GM13977 (cell line): ENCODE results near the gene PGBD5.

ENCODE experiments used
- DNase-seq: peaks from one replicate; pipeline ENCODE4 v3.0.0; 2012; ENCODE audit warnings: low spot score
- in situ Hi-C: fragments of 300-500 bp; cut with MboI; formaldehyde crosslinking; loops from one replicate; pipeline ENCODE4 v1.12.0; 2022; ENCODE audit warnings: low sequenced_read_pairs, low pct_unique_long_range_greater_than_20kb, mixed read lengths, inconsistent platforms; ENCODE audit not compliant: unreplicated experiment
- TF ChIP-seq, protein P1 (sequence below): IDR thresholded peaks from 2 replicates; pipeline ENCODE4 v1.5.1; 2012; ENCODE audit warnings: mild to moderate bottlenecking, control low read depth; ENCODE audit not compliant: insufficient read depth; ENCODE audit errors: extremely low read depth, missing control alignments

The PGBD5 gene

DNA sequence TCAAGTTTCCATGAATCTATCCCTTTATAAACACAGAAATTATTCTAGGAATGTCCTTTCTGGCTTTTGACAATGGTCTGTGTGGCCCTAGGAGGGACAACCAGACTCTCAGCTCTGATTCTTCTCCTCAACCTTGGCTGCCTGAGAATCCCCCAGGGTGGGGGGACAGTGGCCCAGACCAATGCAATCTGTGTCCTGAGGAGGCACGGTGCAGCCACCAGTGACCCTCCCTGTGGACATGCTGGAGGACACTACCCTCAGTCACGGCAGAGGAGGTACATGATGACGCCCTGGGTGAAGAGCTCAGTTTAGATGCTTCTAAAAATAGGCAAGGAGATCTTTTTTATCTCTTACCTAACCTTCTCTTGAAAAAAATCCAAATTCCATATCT lies 91.7 kb downstream of the PGBD5 start:
- DNase-seq: no peak
- TF ChIP-seq, protein P1, sequence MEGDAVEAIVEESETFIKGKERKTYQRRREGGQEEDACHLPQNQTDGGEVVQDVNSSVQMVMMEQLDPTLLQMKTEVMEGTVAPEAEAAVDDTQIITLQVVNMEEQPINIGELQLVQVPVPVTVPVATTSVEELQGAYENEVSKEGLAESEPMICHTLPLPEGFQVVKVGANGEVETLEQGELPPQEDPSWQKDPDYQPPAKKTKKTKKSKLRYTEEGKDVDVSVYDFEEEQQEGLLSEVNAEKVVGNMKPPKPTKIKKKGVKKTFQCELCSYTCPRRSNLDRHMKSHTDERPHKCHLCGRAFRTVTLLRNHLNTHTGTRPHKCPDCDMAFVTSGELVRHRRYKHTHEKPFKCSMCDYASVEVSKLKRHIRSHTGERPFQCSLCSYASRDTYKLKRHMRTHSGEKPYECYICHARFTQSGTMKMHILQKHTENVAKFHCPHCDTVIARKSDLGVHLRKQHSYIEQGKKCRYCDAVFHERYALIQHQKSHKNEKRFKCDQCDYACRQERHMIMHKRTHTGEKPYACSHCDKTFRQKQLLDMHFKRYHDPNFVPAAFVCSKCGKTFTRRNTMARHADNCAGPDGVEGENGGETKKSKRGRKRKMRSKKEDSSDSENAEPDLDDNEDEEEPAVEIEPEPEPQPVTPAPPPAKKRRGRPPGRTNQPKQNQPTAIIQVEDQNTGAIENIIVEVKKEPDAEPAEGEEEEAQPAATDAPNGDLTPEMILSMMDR: no peak
- in situ Hi-C loops: no loop called here

DNA sequence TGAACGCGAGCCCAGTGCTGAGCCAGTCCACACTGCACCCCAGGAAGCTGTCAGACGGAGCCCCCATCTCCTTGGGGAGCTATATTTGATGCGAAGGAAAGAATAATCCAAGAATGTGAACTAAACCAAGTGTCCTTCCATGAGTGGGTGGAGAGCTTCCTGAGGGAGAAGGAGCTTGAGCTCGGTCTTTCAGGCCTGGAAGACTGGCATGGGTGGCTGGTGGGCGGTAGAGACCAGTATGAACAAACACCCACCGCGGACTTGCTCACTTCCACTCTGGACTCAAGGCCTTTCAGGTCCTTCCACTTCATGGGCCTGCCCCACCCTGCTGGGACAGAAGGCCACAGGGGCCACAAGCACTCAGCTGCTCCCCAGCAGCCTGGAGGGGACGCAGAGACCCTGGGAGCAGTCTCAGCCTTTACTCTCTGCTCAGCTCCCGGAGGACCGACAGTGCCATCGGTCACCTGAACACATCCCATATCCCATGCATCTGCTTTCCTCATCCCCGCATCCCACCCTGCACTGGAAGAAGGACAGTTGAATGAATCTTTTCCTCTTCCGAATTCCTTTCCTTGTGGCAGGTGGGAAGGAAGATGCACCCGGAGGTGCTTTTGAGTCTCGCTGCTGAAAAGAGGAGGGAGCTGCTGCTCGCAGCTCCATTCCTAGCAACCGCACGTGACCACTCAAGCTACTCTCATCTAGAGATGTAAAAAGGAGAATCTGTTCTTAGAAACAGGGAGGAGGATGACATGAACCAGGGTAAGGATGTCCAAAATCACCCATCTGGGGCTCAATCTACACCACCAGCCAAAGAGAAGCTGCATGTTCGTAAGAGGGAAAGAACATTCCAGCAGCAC lies 92.3 kb downstream of the PGBD5 start:
- in situ Hi-C loops: no loop called here
- TF ChIP-seq, protein P1: no peak
- DNase-seq: no peak

DNA sequence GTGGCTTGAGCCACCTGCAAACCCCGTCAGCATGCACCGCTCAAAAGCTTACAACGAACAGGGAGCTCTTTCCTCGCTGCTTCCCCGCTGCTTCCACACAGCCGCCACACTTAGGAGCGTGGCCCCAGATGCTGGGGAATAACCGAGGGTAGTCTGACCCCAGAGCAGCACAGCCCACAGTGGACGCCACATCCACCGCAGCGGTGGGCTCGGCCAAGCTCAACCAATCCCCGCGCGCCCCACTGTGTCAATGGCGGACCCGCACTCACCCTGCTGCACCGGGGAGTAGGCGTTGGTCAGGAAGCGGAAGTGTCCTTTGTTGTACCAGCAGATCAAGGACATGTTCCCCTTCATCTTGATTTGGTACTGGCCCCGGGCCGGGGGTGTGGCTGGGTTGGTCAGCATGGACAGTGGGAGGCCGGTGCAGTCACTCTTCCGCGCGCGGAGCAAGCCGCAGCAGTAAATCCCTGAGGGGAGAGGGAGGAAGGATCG lies 93.5 kb downstream of the PGBD5 start:
- TF ChIP-seq, protein P1: no peak
- in situ Hi-C loops: no loop called here

DNA sequence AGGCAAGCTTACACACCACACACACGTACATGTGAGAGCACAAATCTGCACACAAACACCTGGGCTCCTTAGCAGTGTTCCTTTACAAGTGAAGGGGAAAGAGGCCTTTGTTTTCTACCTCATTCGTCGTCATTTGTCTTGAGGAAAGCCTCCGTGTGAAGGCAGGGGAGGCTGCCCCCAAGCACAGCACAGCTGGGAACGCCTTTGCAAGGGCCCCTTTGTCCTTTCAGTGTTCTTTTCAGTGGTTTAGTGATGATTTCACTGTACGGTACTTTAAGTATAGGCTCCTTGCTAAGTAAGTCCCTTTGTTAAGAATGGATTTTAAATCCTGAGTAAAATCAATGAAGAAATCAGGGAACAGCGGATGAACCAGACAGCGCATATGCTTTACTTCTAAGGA lies 94.1 kb downstream of the PGBD5 start:
- in situ Hi-C loops: no loop called here
- TF ChIP-seq, protein P1: no peak
- no peak for DNase-seq

More for the DNA sequence above, 93.5 kb downstream of the PGBD5 start:
- no peak for DNase-seq

DNA sequence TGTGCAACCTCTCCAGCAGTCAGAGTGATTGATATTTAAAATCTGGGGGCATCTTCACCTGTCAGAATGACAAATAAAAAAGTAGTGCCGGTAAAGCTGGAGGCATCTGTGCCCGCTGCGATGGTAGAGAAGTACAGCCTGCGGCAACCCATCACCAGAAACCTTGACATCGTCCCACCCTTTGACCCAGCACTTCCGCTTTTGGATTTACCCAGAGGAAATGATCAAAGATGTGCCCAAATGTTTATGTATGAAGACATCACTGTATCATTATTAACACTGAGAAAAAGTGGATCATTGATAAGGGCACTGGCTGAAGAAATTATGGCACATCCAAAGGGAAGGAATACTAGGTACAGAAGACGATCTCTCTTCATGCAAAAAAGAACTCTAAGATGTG lies 96.0 kb downstream of the PGBD5 start:
- no peak for DNase-seq
- TF ChIP-seq, protein P1: no peak
- in situ Hi-C loops: no loop called here

DNA sequence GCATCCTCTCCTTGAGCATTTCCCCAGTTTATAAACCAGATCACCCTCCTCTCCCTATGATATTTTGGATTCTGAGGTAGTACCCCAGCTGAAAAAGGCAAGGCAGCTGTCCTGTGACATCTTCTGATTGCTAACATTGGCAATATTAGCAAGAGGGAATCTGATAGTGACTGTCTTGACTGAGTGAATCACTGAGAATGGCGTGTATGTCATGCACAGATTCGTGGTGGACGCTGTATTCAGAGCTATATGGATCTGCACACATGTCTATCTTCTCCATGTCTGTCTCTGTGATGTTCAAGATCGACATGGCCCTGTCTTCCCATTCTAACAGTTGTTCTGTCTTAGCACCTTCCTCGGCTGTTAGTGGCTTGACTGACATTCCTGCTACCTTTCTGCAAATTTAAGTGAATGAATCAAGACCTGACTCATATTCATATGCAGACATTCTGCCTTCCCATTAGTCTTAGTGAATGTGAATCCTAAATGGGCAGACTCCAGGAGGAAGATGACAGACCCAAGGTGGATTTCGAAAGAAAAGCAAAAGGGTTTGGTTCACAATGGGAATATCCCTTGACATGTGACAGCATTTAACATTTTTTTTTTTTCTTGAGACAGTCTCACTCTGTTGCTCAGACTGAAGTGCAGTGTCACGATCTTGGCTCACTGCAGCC lies 97.7 kb downstream of the PGBD5 start:
- DNase-seq: no peak
- TF ChIP-seq, protein P1: no peak
- in situ Hi-C loops: no loop called here
